Fibroblast of pulmonary artery (primary cell): ENCODE results near the gene DCBLD1.
"Not testable (repeated sequence)": the region's sequence is repeated elsewhere in the genome, so short reads cannot be mapped to it uniquely, and the experiment has no call there.

Source experiments
- DNase-seq: peaks from one replicate; pipeline ENCODE4 v3.0.0-alpha.2; 2010; ENCODE audit warnings: low read depth
- H3K4me3 ChIP-seq: replicated peaks from 2 replicates; pipeline ENCODE4 v1.5.1; 2011; ENCODE audit warnings: low read depth, mild to moderate bottlenecking, control low read depth, low read length, moderate library complexity
- CTCF ChIP-seq: IDR thresholded peaks from 2 replicates; pipeline ENCODE4 v1.5.1; 2011; ENCODE audit warnings: mild to moderate bottlenecking, control low read depth, low read length, inconsistent platforms; ENCODE audit errors: missing control alignments

Gene DCBLD1

GRCh38 chr6:117482240-117483003 lies at the start of gene DCBLD1:
TSS of gene DCBLD1 (plus strand) at chr6:117482674. CDS start at chr6:117482782, 108 bp downstream.
- DNase-seq, result peak; percentile 72
- no peak for TF ChIP-seq CTCF
- H3K4me3 ChIP-seq, result peak within 1 kb of the TSS; percentile 92

GRCh38 chr6:117440706-117441525 lies 41.6 kb upstream of the DCBLD1 start:
- no peak overlapping the region for H3K4me3 ChIP-seq
- DNase-seq, result peak; percentile 72
- TF ChIP-seq CTCF, result no peak

GRCh38 chr6:117441824-117442264 lies 40.6 kb upstream of the DCBLD1 start:
- no peak for TF ChIP-seq CTCF
- no peak overlapping the region for H3K4me3 ChIP-seq
- peak; percentile 92 for DNase-seq

GRCh38 chr6:117442313-117442712 lies 40.2 kb upstream of the DCBLD1 start:
- not testable (repeated sequence) for DNase-seq, H3K4me3 ChIP-seq

GRCh38 chr6:117444600-117444999 lies 37.9 kb upstream of the DCBLD1 start:
- no peak overlapping the region for H3K4me3 ChIP-seq
- DNase-seq, result peak; percentile 73
- TF ChIP-seq CTCF, result no peak

- H3K4me3 ChIP-seq, result no peak overlapping the region
- no peak for TF ChIP-seq CTCF
- DNase-seq, result no peak
Observed at GRCh38 chr6:117446861-117447260, 35.6 kb upstream of the DCBLD1 start.

GRCh38 chr6:117448011-117448410 lies 34.5 kb upstream of the DCBLD1 start:
- H3K4me3 ChIP-seq, result no peak overlapping the region
- no peak for DNase-seq
- TF ChIP-seq CTCF, result no peak
